Hepatocyte (in vitro differentiated cells): ENCODE data around the gene APOB.

ENCODE experiments used
- CTCF ChIP-seq: fragments of 200-600 bp; sonication (generic); IDR thresholded peaks from 2 replicates; pipeline ENCODE4 v1.5.1; 2016; ENCODE audit warnings: antibody characterized with exemption, mild to moderate bottlenecking; ENCODE audit not compliant: poor library complexity
- EZH2phosphoT487 ChIP-seq: fragments of 200-600 bp; sonication (generic); IDR thresholded peaks from one replicate; pipeline ENCODE4 v1.6.1; 2018; ENCODE audit warnings: antibody characterized with exemption, mild to moderate bottlenecking, low read depth, moderate library complexity; ENCODE audit not compliant: unreplicated experiment, severe bottlenecking

GRCh38 chr2:21070341-21071257 is 26.7 kb upstream of the APOB start:
- TF ChIP-seq CTCF (no peak), EZH2phosphoT487 (no peak)
